ENCODE results near the gene PLCB3.
"Not testable (repeated sequence)": the region's sequence is repeated elsewhere in the genome, so short reads cannot be mapped to it uniquely, and the experiment has no call there.

Gene PLCB3

GRCh38 chr11:64314146-64314804 is 62.9 kb downstream of the PLCB3 start:
- FAIRE-seq (no peak), DNase-seq (ENCODE audit: insufficient read length, low spot score) (no peak)
- no peak for TF ChIP-seq TAF1 (IDR thresholded peaks at IDR 0.05; ENCODE audit: low read depth, low read length)
- TF ChIP-seq POLR2A (IDR thresholded peaks at IDR 0.05; ENCODE audit: low read depth, low read length), result no peak
- TF ChIP-seq POLR2AphosphoS5 (IDR thresholded peaks at IDR 0.05; ENCODE audit: low read depth, low read length), result no peak
- TF ChIP-seq SPI1 (IDR thresholded peaks at IDR 0.05; ENCODE audit: low read depth, low read length), result no peak
- no peak for TF ChIP-seq POU2F2 (IDR thresholded peaks at IDR 0.05; ENCODE audit: low read depth, low read length)
- no peak for TF ChIP-seq PAX5 (IDR thresholded peaks at IDR 0.05; ENCODE audit: insufficient read depth, low read length, severe bottlenecking)

- DNase-seq (ENCODE audit: insufficient read length, low spot score) (no peak), FAIRE-seq (no peak)
- TF ChIP-seq POLR2A (IDR thresholded peaks at IDR 0.05; ENCODE audit: low read depth, low read length) (no peak), POLR2AphosphoS5 (IDR thresholded peaks at IDR 0.05; ENCODE audit: low read depth, low read length) (no peak), SPI1 (IDR thresholded peaks at IDR 0.05; ENCODE audit: low read depth, low read length) (no peak), PAX5 (IDR thresholded peaks at IDR 0.05; ENCODE audit: insufficient read depth, low read length, severe bottlenecking) (no peak), POU2F2 (IDR thresholded peaks at IDR 0.05; ENCODE audit: low read depth, low read length) (no peak)
Measured at GRCh38 chr11:64314805-64315561, 63.7 kb downstream of the PLCB3 start.

GRCh38 chr11:64315667-64316526 is 64.6 kb downstream of the PLCB3 start:
- not testable (repeated sequence) for FAIRE-seq; DNase-seq (ENCODE audit: insufficient read length, low spot score)

- TF ChIP-seq POU2F2 (IDR thresholded peaks at IDR 0.05; ENCODE audit: low read depth, low read length) (no peak), TAF1 (IDR thresholded peaks at IDR 0.05; ENCODE audit: low read depth, low read length) (no peak), PAX5 (IDR thresholded peaks at IDR 0.05; ENCODE audit: insufficient read depth, low read length, severe bottlenecking) (no peak), POLR2AphosphoS5 (IDR thresholded peaks at IDR 0.05; ENCODE audit: low read depth, low read length) (no peak; the same call in 1 of the 2 replicates), SPI1 (IDR thresholded peaks at IDR 0.05; ENCODE audit: low read depth, low read length) (no peak), POLR2A (IDR thresholded peaks at IDR 0.05; ENCODE audit: low read depth, low read length) (no peak)
- no peak for DNase-seq (ENCODE audit: insufficient read length, low spot score)
- FAIRE-seq, result no peak
Measured at GRCh38 chr11:64316672-64317324, 65.5 kb downstream of the PLCB3 start.

GRCh38 chr11:64317325-64317960 is 66.1 kb downstream of the PLCB3 start, which contains the start of gene TRMT112:
TSS of gene TRMT112 (minus strand) at chr11:64317559. CDS start at chr11:64317526, 33 bp downstream.
- DNase-seq (ENCODE audit: insufficient read length, low spot score) (peak; percentile 93), FAIRE-seq (no peak)
- no peak for TF ChIP-seq PAX5 (IDR thresholded peaks at IDR 0.05; ENCODE audit: insufficient read depth, low read length, severe bottlenecking)
- peak; percentile 95 for TF ChIP-seq POLR2A (IDR thresholded peaks at IDR 0.05; ENCODE audit: low read depth, low read length)
- peak; percentile 95 for TF ChIP-seq POLR2AphosphoS5 (IDR thresholded peaks at IDR 0.05; ENCODE audit: low read depth, low read length)
- TF ChIP-seq POU2F2 (IDR thresholded peaks at IDR 0.05; ENCODE audit: low read depth, low read length), result peak; percentile 98; the same call in 1 of the 2 replicates
- TF ChIP-seq SPI1 (IDR thresholded peaks at IDR 0.05; ENCODE audit: low read depth, low read length), result peak; percentile 43; the same call in 1 of the 2 replicates
- TF ChIP-seq TAF1 (IDR thresholded peaks at IDR 0.05; ENCODE audit: low read depth, low read length), result peak; percentile 94

- FAIRE-seq (peak; percentile 100), DNase-seq (ENCODE audit: insufficient read length, low spot score) (peak; percentile 98)
- TF ChIP-seq PAX5 (IDR thresholded peaks at IDR 0.05; ENCODE audit: insufficient read depth, low read length, severe bottlenecking), result peak; percentile 31
- no peak for TF ChIP-seq POLR2AphosphoS5 (IDR thresholded peaks at IDR 0.05; ENCODE audit: low read depth, low read length)
- TF ChIP-seq POLR2A (IDR thresholded peaks at IDR 0.05; ENCODE audit: low read depth, low read length), result peak; percentile 40; the same call in 1 of the 2 replicates
- 0 out of 2 replicates have a peak, but pooled peaks have one; percentile 50 for TF ChIP-seq TAF1 (IDR thresholded peaks at IDR 0.05; ENCODE audit: low read depth, low read length)
- TF ChIP-seq POU2F2 (IDR thresholded peaks at IDR 0.05; ENCODE audit: low read depth, low read length), result no peak; the same call in 1 of the 2 replicates
- no peak for TF ChIP-seq SPI1 (IDR thresholded peaks at IDR 0.05; ENCODE audit: low read depth, low read length)
Measured at GRCh38 chr11:64317961-64318765, 66.8 kb downstream of the PLCB3 start, which contains the start of gene PRDX5. TSS of gene PRDX5 (plus strand) at chr11:64318121. CDS start at chr11:64318216, 95 bp downstream.
